Cardiac muscle cell (in vitro differentiated cells and primary cell): ENCODE measurements around the gene EMSY. TPM values are rescaled to one million over a fixed set of nuclear protein-coding genes. Genes with fewer than 3 reads are reported as not detected.
A peak's percentile ranks its signal among the peaks of the same experiment; 100 is the strongest.
"Not testable (repeated sequence)": the region's sequence is repeated elsewhere in the genome, so short reads cannot be mapped to it uniquely, and the experiment has no call there.

Experiments used
- DNase-seq, 2 donors: peaks; one replicate each; pipeline versions ENCODE4 v3.0.0 to v3.0.0-alpha.2; 2010 to 2017; ENCODE audit warnings: low read depth in 1 of 2, low spot score in 1 of 2
- H3K27ac ChIP-seq: fragments of 200-600 bp; sonication (generic); 2 replicates; pipeline ENCODE4 v1.5.1; 2016
- H3K27me3 ChIP-seq: fragments of 200-600 bp; sonication (generic); 2 replicates; pipeline ENCODE4 v1.6.0; 2016; ENCODE audit warnings: control low read depth
- H3K36me3 ChIP-seq: fragments of 200-600 bp; sonication (generic); 2 replicates; pipeline ENCODE4 v1.5.1; 2016; ENCODE audit warnings: control low read depth
- H3K4me1 ChIP-seq: fragments of 200-600 bp; sonication (generic); 2 replicates; pipeline ENCODE4 v1.8.1; 2017; ENCODE audit warnings: low read depth, mild to moderate bottlenecking, mixed run types
- H3K4me3 ChIP-seq: fragments of 200-600 bp; sonication (generic); 2 replicates; pipeline ENCODE4 v1.5.1; 2016; ENCODE audit warnings: mild to moderate bottlenecking
- H3K9me3 ChIP-seq: fragments of 200-600 bp; sonication (generic); 2 replicates; pipeline ENCODE4 v1.5.1; 2017; ENCODE audit warnings: low read depth, mild to moderate bottlenecking, control low read depth
- polyA plus RNA-seq: library from polyadenylated mRNA; unstranded; fragments of >200 nt; fragmentation: Nextera tagmentation; extraction: Ambion mirVana; gene quantifications from 2 replicates; pipeline ENCODE4 v1.2.1, GENCODE V29; 2016
- total RNA-seq: library from RNA; depleted of rRNA; stranded (reverse); fragments of >200 nt; gene quantifications from 2 replicates; pipeline ENCODE4 v1.2.3, GENCODE V29; 2016
- TF ChIP-seq, protein P1 (sequence below): IDR thresholded peaks from 2 replicates; pipeline ENCODE4 v1.5.1; 2012; ENCODE audit warnings: low read depth, mild to moderate bottlenecking, low read length

Gene EMSY
- total and polyA plus RNA-seq, 2 experiments from 2014 or later, result 16.2 to 74.4 TPM

DNA sequence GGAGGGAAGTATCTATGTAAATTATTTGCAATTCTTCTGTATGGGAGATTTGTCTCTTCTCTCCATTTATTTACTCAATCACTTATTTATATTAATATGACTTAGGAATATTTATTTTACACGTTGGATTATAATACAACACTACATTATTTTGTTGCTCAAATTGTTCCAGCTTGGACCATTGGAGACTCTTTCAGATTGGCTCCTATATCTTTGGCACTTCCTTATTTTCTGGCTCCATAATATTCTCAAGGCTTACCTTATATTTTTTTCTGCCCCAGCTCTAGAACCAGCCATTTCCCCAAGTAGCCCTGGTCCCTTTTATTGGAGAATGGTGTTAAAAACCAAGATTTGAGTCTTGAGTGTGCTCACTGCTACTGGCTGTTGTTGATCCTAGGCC lies 123.8 kb downstream of the EMSY start:
- TF ChIP-seq, protein P1, sequence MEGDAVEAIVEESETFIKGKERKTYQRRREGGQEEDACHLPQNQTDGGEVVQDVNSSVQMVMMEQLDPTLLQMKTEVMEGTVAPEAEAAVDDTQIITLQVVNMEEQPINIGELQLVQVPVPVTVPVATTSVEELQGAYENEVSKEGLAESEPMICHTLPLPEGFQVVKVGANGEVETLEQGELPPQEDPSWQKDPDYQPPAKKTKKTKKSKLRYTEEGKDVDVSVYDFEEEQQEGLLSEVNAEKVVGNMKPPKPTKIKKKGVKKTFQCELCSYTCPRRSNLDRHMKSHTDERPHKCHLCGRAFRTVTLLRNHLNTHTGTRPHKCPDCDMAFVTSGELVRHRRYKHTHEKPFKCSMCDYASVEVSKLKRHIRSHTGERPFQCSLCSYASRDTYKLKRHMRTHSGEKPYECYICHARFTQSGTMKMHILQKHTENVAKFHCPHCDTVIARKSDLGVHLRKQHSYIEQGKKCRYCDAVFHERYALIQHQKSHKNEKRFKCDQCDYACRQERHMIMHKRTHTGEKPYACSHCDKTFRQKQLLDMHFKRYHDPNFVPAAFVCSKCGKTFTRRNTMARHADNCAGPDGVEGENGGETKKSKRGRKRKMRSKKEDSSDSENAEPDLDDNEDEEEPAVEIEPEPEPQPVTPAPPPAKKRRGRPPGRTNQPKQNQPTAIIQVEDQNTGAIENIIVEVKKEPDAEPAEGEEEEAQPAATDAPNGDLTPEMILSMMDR, result no peak
- H3K4me3 ChIP-seq, result no peak overlapping the region
- no peaks in the 10 kb centered on the region for H3K36me3 ChIP-seq
- H3K9me3 ChIP-seq, result no peaks in the 10 kb centered on the region
- no peaks in the 10 kb centered on the region for H3K27me3 ChIP-seq
- H3K27ac ChIP-seq, result no peak overlapping the region
- DNase-seq, result no peak
- peaks cover 7% of the 10 kb centered on the region for H3K4me1 ChIP-seq

DNA sequence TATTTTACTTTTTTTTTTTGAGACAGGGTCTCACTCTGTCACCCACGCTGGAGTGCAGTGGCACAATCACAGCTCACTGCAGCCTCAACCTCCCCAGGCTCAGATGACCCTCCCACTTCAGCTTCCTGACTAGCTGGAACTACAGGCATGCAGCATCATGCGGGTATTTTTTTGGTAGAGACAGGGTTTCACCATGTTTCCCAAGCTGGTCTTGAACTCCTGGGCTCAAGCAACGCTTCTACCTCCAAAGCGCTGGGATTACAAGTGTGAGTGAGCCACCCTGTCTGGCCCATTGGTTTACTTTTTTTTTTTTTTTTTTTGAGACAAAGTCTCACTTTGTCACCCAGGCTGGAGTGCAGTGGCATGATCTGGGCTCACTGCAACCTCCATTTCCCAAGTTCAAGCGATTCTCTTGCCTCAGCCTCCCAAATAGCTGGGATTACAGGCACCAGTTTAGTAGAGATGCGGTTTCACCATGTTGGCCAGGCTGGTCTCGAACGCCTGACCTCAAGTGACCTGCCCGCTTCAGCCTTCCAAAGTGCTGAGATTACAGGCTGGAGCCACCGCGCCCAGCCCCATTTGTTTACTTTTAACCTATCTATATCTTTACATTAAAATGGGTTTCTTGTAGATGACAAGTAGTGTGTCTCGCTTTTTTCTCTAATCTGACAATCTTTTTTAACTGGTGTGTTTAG lies 127.5 kb downstream of the EMSY start:
- not testable (repeated sequence) for H3K4me3 ChIP-seq, H3K27ac ChIP-seq, H3K36me3 ChIP-seq, H3K27me3 ChIP-seq, H3K9me3 ChIP-seq, DNase-seq
- H3K4me1 ChIP-seq, result peaks cover 13% of the 10 kb centered on the region

DNA sequence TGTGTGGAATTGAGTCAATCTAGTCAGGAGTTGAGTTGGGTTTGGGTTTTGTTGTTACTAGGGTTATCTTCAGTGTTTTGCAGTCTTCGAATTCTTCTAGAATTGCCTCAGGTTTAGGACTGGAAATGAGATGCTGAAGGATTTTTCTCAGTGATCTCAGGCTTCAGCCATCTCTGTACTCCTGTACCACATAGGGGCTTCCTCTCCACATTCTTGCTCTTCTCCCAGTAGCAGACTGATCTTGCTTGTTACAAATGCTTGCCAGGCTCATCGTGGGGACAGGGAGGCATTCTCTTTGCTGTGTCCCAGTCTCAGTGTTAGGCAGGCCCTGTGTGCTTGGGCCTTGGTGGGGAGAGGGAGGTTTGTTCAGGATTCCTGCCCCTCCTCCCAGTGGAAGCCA lies 129.6 kb downstream of the EMSY start:
- Histone ChIP-seq H3K4me3 (no peak overlapping the region), H3K27ac (no peak overlapping the region), H3K36me3 (no peaks in the 10 kb centered on the region), H3K27me3 (no peaks in the 10 kb centered on the region), H3K9me3 (no peaks in the 10 kb centered on the region), H3K4me1 (peaks cover 24% of the 10 kb centered on the region)
- TF ChIP-seq, protein P1, result no peak
- DNase-seq, result peak in 1 of 2 donors; percentile 28

DNA sequence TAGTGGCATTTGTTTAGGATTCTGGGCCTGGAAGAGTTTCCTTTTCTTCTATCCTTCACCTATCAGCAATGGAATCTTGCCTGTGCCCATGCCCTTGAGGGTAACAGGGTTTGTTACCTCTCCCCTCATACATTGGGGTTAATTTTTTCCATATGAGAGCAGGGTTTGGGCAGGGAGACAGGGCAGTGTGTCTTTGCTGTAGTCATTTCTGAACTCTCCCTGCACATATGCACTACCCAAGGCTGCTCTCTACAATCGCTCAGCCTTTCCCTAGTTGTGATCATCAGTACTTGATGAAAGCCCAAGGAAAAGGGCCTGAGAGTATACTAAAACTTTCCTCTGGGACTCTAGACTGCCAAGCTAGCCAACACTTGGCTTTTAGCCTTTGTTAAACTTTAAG lies 130.1 kb downstream of the EMSY start:
- Histone ChIP-seq H3K36me3 (no peaks in the 10 kb centered on the region), H3K4me3 (no peak overlapping the region), H3K27ac (no peak overlapping the region), H3K9me3 (no peaks in the 10 kb centered on the region), H3K27me3 (no peaks in the 10 kb centered on the region), H3K4me1 (peaks cover 24% of the 10 kb centered on the region)
- no peak for DNase-seq
- TF ChIP-seq, protein P1, result no peak

DNA sequence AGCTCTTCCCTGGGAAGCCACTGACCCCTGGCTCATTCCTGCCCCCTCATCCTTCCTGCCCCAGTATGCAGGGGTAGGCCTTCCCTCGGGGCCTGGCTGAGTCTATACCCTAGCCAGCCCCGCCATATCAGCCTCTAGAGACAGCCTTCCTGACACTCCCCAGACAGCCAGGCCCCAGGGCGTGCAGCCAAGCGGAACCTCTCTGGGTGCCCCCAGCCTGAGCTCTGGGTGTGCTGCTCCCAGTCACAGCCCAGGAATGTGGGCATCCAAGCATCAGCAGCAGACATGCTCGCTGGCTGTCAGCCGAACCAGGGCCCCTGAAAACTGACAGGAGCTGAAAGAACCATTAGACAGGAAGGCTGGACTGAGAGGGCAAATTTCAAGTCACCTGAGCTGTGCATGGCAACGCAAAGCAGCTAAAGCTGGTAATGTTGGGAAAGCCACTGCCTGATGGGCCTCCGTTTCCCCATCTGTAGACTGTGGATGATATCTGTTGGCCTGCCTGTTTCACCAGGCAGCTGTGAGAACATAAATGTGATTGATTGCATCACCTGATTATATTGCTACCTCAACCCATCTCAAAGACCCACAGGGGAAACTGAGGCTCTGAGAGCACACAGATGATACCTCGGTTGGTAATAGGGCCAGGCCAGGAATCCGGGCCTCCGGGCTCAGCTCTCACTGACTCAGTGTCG lies 132.6 kb downstream of the EMSY start:
- H3K4me3 ChIP-seq, result no peak overlapping the region
- DNase-seq, result peak; percentile 85 to 89
- no peaks in the 10 kb centered on the region for H3K9me3 ChIP-seq
- peak overlapping the region; percentile 78 for H3K27ac ChIP-seq
- H3K36me3 ChIP-seq, result no peaks in the 10 kb centered on the region
- no peaks in the 10 kb centered on the region for H3K27me3 ChIP-seq
- H3K4me1 ChIP-seq, result peaks cover 17% of the 10 kb centered on the region
- TF ChIP-seq, protein P1, result no peak
